Endodermal cell (in vitro differentiated cells): Measurements from ENCODE around the gene ECSCR. TPM values are rescaled to one million over a fixed set of nuclear protein-coding genes. Genes with fewer than 3 reads are reported as not detected.
A peak's percentile ranks its signal among the peaks of the same experiment; 100 is the strongest.

Source experiments
- DNase-seq: peaks from one replicate; pipeline ENCODE4 v3.0.0-alpha.2; 2017
- H3K27ac ChIP-seq: 2 replicates; pipeline ENCODE4 v1.5.1; 2013; ENCODE audit warnings: mild to moderate bottlenecking, low read depth, low read length, moderate library complexity
- H3K27me3 ChIP-seq: 2 replicates; pipeline ENCODE4 v1.6.1; 2013; ENCODE audit warnings: mild to moderate bottlenecking, low read length, moderate library complexity; ENCODE audit not compliant: insufficient read depth, control insufficient read depth, poor library complexity, severe bottlenecking
- H3K36me3 ChIP-seq: 2 replicates; pipeline ENCODE4 v1.7.0; 2013; ENCODE audit warnings: mild to moderate bottlenecking, low read length, moderate library complexity; ENCODE audit not compliant: control insufficient read depth, insufficient read depth
- H3K4me1 ChIP-seq: one replicate; pipeline ENCODE4 v1.7.0; 2013; ENCODE audit warnings: low read length; ENCODE audit not compliant: control insufficient read depth, insufficient read depth
- H3K4me3 ChIP-seq: 2 replicates; pipeline ENCODE4 v1.5.1; 2013; ENCODE audit warnings: mild to moderate bottlenecking, low read length, moderate library complexity
- H3K9ac ChIP-seq: 2 replicates; pipeline ENCODE4 v1.6.1; 2013; ENCODE audit warnings: mild to moderate bottlenecking, low read length, moderate library complexity; ENCODE audit not compliant: poor library complexity, severe bottlenecking; ENCODE audit errors: extremely low read depth
- H3K9me3 ChIP-seq: 2 replicates; pipeline ENCODE4 v1.6.1; 2013; ENCODE audit warnings: mild to moderate bottlenecking, low read length, moderate library complexity; ENCODE audit not compliant: control insufficient read depth
- H3K27ac Mint-ChIP-seq: 2 replicates; pipeline ENCODE4 v1.8.0; 2020; ENCODE audit warnings: mixed read lengths
- H3K27me3 Mint-ChIP-seq: 2 replicates; pipeline ENCODE4 v1.8.0; 2021; ENCODE audit warnings: mild to moderate bottlenecking, mixed read lengths; ENCODE audit not compliant: insufficient read depth
- H3K36me3 Mint-ChIP-seq: 2 replicates; pipeline ENCODE4 v1.8.0; 2020; ENCODE audit warnings: low read depth, mixed read lengths
- H3K4me1 Mint-ChIP-seq: 2 replicates; pipeline ENCODE4 v1.8.0; 2020; ENCODE audit warnings: mixed read lengths
- H3K4me3 Mint-ChIP-seq: 2 replicates; pipeline ENCODE4 v1.8.0; 2020; ENCODE audit warnings: mild to moderate bottlenecking, moderate library complexity, mixed read lengths
- H3K9me3 Mint-ChIP-seq: 2 replicates; pipeline ENCODE4 v1.8.0; 2020; ENCODE audit warnings: mild to moderate bottlenecking, mixed read lengths
- WGBS, 2 experiments: methylation state at CpG; one replicate each; pipeline versions ENCODE4 v1.1.5 to v1.1.7; 2013; ENCODE audit warnings: missing lambda C conversion rate in 2 of 2, mixed read lengths in 1 of 2; ENCODE audit not compliant: insufficient coverage in 1 of 2, insufficient read length in 1 of 2; 5-methylcytosine and 5-hydroxymethylcytosine counted together
- total RNA-seq, 2 donors: library from RNA; stranded (reverse); fragmentation: NEBNext Ultra II Directional in 1 of 2; extraction: Animal tissue kit (Norgen Biotek cat#: 25700) in 1 of 2; gene quantifications; 2 replicates in 1 of 2; 3 replicates in 1 of 2; pipeline ENCODE4 v1.2.1, GENCODE V29; 2021
- TF ChIP-seq, protein P1 (sequence below): fragments of 200-600 bp; sonication (generic); conservative IDR thresholded peaks from 2 replicates; pipeline ENCODE4 v1.5.0; 2021; ENCODE audit warnings: antibody characterized with exemption, mild to moderate bottlenecking

Gene ECSCR
- total RNA-seq, 2 donors from 2014 or later: 0.62 TPM; not detected in 1

DNA sequence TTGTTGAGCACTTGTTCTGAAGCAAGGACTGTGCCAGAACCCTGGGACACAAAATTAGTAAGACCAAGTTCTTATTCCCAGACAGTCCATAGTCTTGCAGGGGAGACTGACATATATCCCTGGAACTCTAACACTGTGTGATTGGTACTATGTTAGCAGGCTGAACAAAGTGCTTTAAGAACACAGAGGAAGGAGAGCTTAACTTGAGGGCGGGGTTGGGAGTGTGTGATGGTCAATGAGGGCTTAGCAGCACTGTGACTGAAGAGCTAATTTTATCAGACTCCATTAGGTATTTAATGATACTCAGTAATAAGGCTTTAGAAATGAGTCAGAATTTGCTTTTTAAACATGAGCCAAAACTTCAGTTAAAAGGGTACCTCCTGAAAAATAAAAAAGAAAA is 43.8 kb downstream of the ECSCR start:
- peaks cover 31% of the 10 kb centered on the region for H3K4me1 Mint-ChIP-seq
- Histone ChIP-seq H3K9me3 (no peaks in the 10 kb centered on the region), H3K27ac (no peak overlapping the region), H3K4me3 (no peak overlapping the region), H3K4me1 (peaks cover 13% of the 10 kb centered on the region), H3K36me3 (peaks cover 7% of the 10 kb centered on the region), H3K27me3 (no peaks in the 10 kb centered on the region), H3K9ac (peak overlapping the region; percentile 22)
- no peaks in the 10 kb centered on the region for H3K27me3 Mint-ChIP-seq
- H3K9me3 Mint-ChIP-seq: no peaks in the 10 kb centered on the region
- WGBS, 2 experiments: 75% methylated on average over 1 of the region's 1 CpG; no CpG with 5 or more reads in 1 of the 2 experiments
- H3K27ac Mint-ChIP-seq: no peak overlapping the region
- H3K4me3 Mint-ChIP-seq: no peak overlapping the region
- TF ChIP-seq, protein P1, sequence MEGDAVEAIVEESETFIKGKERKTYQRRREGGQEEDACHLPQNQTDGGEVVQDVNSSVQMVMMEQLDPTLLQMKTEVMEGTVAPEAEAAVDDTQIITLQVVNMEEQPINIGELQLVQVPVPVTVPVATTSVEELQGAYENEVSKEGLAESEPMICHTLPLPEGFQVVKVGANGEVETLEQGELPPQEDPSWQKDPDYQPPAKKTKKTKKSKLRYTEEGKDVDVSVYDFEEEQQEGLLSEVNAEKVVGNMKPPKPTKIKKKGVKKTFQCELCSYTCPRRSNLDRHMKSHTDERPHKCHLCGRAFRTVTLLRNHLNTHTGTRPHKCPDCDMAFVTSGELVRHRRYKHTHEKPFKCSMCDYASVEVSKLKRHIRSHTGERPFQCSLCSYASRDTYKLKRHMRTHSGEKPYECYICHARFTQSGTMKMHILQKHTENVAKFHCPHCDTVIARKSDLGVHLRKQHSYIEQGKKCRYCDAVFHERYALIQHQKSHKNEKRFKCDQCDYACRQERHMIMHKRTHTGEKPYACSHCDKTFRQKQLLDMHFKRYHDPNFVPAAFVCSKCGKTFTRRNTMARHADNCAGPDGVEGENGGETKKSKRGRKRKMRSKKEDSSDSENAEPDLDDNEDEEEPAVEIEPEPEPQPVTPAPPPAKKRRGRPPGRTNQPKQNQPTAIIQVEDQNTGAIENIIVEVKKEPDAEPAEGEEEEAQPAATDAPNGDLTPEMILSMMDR: no peak
- DNase-seq: no peak
- H3K36me3 Mint-ChIP-seq: peaks cover 15% of the 10 kb centered on the region

DNA sequence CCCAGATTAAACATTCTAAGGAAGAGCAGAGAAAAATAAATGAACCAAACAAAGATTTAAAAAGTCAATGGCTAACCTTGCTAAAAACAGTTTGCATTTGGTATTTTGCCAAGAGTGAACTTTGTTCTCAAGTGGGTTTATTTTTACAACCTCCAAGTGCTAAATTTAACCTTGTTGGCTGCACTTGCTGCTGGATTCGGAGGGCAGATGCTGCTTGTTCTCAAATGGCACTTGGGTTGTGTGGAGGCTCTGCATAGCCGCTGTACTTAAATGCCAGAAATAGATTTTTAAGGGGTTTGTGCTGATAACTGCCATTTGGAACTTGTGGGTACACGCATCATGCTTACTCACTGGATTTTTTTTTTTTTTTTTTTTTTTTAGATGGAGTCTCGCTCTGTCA is 45.3 kb downstream of the ECSCR start:
- Mint-ChIP-seq H3K9me3 (no peaks in the 10 kb centered on the region), H3K36me3 (peaks cover 15% of the 10 kb centered on the region), H3K27me3 (no peaks in the 10 kb centered on the region), H3K27ac (no peak overlapping the region), H3K4me1 (peaks cover 30% of the 10 kb centered on the region), H3K4me3 (no peak overlapping the region)
- H3K9me3 ChIP-seq: no peaks in the 10 kb centered on the region
- H3K27ac ChIP-seq: no peak overlapping the region
- H3K9ac ChIP-seq: no peak overlapping the region
- 91 to 100% methylated on average over 1 to 4 of the region's 4 CpGs for WGBS, 2 experiments
- H3K36me3 ChIP-seq: no peaks in the 10 kb centered on the region
- peaks cover 13% of the 10 kb centered on the region for H3K4me1 ChIP-seq
- TF ChIP-seq, protein P1: no peak
- no peak overlapping the region for H3K4me3 ChIP-seq
- no peak for DNase-seq
- H3K27me3 ChIP-seq: no peaks in the 10 kb centered on the region

DNA sequence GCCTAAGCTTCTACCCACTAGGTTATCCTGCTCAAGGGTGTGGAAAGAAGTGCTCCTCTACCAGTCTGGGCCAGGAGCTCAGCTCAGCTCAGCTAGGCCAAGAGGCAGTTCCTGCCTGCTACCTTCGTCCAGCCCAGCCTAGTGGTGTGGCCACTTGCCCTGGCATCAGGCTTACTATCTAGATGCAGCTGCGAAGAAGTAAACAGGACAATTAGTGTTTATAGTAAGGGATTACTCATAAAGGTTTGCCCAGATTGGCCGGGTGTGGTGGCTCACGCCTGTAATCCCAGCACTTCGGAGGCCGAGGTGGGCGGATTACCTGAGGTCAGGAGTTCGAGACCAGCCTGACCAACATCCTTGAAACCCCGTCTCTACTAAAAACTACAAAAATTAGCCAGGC is 45.9 kb downstream of the ECSCR start:
- peaks cover 4% of the 10 kb centered on the region for H3K36me3 ChIP-seq
- Mint-ChIP-seq H3K4me3 (no peak overlapping the region), H3K27ac (no peak overlapping the region), H3K9me3 (no peaks in the 10 kb centered on the region), H3K36me3 (peaks cover 14% of the 10 kb centered on the region), H3K27me3 (no peaks in the 10 kb centered on the region), H3K4me1 (peaks cover 27% of the 10 kb centered on the region)
- no peak overlapping the region for H3K27ac ChIP-seq
- H3K27me3 ChIP-seq: no peaks in the 10 kb centered on the region
- 96 to 97% methylated on average over 9 of the region's 9 CpGs for WGBS, 2 experiments
- DNase-seq: no peak
- no peaks in the 10 kb centered on the region for H3K9me3 ChIP-seq
- H3K9ac ChIP-seq: no peak overlapping the region
- TF ChIP-seq, protein P1: no peak
- H3K4me1 ChIP-seq: peaks cover 13% of the 10 kb centered on the region
- H3K4me3 ChIP-seq: no peak overlapping the region
